CD4-positive, alpha-beta T cell treated with Interleukin-15 for 1 hour (primary cell): ENCODE data around the gene APOC3.
"Not testable (repeated sequence)": the region's sequence is repeated elsewhere in the genome, so short reads cannot be mapped to it uniquely, and the experiment has no call there.

Experiments
- DNase-seq: peaks from one replicate; pipeline ENCODE4 v3.0.0-alpha.2; 2020

The APOC3 gene

DNA sequence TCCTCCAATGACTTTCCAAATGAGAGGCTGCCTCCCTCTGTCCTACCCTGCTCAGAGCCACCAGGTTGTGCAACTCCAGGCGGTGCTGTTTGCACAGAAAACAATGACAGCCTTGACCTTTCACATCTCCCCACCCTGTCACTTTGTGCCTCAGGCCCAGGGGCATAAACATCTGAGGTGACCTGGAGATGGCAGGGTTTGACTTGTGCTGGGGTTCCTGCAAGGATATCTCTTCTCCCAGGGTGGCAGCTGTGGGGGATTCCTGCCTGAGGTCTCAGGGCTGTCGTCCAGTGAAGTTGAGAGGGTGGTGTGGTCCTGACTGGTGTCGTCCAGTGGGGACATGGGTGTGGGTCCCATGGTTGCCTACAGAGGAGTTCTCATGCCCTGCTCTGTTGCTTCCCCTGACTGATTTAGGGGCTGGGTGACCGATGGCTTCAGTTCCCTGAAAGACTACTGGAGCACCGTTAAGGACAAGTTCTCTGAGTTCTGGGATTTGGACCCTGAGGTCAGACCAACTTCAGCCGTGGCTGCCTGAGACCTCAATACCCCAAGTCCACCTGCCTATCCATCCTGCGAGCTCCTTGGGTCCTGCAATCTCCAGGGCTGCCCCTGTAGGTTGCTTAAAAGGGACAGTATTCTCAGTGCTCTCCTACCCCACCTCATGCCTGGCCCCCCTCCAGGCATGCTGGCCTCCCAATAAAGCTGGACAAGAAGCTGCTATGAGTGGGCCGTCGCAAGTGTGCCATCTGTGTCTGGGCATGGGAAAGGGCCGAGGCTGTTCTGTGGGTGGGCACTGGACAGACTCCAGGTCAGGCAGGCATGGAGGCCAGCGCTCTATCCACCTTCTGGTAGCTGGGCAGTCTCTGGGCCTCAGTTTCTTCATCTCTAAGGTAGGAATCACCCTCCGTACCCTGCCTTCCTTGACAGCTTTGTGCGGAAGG lies 2.9 kb downstream of the APOC3 start:
- no peak for DNase-seq

DNA sequence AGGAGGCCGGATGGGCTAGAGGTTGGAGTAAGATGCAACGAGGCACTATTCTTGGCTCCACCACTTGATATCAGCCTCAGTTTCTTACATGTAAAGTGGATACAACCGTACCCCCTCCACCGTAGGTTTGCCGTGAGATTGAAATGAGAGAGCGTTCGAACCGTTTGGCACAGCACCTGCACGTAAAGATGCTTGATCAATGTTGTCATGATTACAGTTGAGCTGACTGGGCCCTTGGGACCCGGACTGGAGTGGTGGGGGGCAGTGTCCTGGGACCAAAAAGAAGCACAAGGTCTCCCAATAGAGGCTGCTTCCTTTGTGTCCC lies 3.7 kb downstream of the APOC3 start:
- DNase-seq = no peak

DNA sequence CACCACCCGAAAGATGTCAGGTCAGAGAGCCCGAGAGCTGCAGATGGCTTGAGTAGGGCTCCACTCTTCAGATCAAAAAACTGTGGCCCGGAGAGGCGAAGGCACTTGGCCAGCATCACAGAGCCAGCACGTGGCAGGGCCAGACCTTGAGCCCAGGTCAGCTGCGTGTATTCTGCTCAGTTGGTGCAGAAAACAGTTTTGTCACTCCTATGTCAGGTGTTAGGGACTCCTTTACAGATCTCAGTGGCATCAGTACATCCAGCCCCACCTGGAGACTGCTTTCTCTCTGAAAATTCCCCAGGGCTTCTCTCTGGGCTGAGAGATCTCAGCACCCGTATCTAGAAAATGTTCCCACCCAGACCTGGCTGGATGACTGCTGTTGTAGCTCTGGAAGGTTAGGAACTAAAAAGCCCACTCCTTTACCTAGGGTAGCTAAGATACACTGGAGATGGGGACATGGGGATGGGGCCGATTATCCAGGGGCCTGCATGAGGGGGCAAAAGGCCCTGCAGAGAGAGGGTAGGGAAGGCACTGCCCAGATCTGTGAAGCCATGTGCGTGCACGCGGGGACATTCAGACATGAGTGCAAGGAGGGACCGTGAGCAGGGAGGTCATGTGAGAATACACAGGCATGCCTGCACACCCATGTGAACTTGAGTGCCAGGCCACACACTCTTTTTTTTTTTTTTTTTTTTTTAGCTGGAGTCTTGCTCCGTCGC lies 4.3 kb downstream of the APOC3 start:
- no peak for DNase-seq

DNA sequence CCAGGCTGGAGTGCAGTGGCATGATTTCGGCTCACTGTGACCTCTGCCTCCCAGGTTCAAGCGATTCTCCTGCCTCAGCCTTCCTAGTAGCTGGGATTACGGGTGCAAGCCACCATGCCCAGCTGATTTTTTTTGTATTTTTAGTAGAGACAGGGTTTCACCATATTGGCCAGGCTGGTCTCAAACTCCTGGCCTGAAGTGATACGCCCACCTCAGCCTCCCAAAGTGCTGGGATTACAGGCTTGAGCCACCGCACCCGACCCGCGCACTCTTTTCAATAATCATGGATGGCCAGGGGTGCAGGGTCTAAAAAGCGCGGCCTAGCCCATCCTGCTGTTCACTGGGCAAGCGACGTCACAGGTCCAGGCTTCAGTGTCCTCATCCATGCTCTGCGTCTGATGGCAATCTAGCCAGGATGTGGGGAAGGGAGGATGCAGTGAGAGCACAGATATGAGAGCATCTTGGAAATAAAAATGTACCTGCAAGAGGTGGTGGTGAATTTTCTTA lies 4.9 kb downstream of the APOC3 start:
- not testable (repeated sequence) for DNase-seq

DNA sequence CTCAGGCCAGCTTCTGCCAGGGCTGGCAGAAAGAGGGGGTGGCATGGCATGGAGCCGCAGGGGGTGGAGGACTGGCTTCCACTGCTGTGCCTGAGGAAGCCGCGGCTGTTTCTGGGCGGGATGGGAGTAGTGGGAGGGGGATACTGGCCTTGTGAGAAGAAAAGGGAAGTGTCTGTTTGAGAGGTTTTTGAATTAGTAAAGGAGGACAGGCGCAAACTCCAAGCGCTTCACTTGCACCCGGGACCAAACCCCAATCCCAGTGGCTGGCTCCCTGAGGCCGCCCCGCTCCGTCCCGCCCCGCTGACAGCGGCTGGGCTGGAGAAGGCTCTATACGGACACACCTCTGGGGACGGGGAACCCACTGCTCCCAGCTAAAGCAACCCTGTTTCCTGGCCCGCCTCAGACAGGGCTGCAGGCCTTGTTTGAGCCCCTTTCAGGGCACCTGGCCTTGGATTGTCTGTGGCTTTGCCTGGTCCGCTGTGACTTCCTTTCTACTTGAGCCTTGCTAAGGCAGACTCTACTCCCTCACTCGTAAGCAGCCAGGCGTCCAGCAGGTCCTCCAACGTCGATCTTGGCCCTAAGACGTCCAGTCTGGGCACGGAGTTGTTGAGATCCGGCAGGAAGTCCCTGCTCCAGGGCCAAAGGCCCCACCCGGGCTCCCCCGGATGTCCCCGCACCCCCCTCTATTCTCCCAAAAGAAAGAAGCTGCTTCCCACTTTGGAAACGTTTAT lies 5.5 kb downstream of the APOC3 start:
- DNase-seq = no peak

DNA sequence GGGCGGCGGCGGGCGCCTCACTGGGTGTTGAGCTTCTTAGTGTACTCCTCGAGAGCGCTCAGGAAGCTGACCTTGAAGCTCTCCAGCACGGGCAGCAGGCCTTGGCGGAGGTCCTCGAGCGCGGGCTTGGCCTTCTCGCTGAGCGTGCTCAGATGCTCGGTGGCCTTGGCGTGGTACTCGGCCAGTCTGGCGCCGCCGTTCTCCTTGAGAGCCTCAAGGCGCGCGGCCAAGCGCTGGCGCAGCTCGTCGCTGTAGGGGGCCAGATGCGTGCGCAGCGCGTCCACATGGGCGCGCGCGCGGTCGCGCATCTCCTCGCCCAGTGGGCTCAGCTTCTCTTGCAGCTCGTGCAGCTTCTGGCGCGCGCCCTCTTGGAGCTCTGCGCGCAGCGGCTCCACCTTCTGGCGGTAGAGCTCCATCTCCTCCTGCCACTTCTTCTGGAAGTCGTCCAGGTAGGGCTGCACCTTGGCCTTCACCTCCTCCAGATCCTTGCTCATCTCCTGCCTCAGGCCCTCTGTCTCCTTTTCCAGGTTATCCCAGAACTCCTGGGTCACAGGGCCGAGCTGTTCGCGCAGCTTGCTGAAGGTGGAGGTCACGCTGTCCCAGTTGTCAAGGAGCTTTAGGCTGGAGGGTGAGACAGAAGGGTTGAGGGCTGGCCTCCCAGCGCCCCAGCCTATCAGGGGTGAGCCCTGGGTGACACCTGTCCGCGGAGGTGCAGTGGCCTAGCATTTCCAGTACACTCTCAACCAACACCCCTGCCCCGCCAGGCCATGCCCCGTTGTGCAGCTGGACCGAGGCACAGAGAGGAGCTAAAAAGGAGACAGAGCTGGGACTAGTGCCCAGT lies 6.3 kb downstream of the APOC3 start:
- peak; percentile 87 for DNase-seq

DNA sequence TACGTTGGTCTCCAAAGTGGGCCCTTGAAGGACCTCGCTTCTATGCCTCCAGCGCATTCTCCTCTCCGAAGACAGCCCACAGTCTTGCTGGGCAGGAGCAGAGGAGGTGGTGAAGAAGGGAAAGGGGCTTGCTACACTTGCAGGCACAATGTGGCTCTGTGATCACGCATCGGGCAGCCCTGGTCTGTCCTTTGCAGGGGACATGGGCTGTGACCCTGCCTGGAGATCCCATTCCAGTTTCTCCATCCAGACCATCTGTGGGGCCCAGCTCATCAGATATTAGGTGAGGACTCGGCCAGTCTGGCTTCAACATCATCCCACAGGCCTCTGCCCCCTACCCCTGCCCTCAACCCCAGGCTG lies 6.9 kb downstream of the APOC3 start:
- no peak for DNase-seq

DNA sequence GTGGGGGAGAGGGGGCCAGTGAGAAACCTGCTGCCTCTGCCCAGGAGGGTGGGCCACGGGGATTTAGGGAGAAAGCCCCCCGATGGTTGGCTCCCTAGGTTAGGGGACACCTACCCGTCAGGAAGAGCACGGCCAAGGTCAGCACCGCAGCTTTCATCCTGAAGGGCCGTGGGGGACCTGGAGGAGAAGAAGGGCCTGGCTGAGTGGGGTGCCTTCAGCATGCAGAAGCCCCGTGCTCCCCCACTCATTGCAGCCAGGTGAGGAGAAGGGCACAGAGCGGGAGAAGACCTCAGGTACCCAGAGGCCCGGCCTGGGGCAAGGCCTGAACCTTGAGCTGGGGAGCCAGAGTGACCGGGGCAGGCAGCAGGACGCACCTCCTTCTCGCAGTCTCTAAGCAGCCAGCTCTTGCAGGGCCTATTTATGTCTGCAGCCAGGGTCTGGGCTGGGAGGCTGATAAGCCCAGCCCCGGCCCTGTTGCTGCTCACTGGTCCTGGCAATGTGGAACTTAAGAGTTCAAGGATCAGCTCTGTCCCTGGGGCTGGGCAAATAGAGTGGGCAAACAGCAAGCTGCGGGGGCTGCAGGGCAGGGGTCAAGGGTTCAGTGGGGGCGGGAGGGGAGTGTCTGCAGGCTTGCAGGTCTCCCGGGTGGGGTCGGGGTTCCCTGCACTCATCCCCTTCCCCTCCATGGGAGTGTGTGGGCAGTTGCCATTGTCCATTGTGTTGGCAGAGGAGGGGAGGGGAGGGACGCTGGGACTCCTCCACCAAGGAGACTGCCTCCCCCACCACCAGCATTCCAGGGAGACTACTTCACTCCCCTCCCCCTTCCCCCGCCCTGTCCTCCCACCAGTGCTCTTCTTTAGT lies 7.8 kb downstream of the APOC3 start, which contains the start of gene APOA1:
APOA1 (minus strand) TSS at position 392 of the 861 bp plus-strand sequence; CDS start at position 157, 235 bp downstream.
- no peak for DNase-seq

DNA sequence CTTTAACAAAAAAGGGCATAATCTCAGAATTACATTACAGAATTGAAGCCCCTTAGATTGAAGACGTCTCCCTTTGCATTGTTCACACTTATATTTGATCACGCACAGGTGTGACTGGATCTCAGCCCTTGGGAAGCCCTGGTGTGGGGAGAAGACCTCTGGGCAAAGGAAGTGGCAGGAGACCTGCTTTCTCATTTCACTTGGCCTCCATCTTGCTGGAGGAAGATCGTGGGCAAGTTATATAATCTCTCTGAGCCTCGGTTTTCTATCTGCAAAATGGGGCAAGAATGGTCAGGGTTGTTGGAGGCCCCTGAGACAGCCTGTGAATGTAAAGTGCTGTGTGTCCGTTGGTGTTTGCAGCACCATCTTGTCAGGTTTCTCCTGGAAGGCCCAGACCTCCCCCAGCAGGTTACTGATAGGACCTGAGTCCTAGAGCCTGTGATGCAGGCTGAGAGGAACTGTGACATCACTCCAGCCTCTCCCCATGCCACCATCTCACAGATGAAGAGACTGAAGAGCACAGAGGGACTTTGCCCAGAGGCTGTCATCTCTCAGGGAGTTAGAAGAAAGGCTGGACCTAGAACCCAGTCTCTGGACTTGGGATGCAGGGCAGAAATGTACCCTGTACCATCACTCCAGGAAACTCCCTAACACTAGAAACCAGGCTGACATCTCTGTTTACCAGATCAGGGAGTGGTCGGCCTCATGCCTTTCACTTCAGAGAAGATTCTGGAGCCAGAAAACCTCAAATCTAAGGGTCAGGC lies 8.8 kb downstream of the APOC3 start:
- DNase-seq = no peak

DNA sequence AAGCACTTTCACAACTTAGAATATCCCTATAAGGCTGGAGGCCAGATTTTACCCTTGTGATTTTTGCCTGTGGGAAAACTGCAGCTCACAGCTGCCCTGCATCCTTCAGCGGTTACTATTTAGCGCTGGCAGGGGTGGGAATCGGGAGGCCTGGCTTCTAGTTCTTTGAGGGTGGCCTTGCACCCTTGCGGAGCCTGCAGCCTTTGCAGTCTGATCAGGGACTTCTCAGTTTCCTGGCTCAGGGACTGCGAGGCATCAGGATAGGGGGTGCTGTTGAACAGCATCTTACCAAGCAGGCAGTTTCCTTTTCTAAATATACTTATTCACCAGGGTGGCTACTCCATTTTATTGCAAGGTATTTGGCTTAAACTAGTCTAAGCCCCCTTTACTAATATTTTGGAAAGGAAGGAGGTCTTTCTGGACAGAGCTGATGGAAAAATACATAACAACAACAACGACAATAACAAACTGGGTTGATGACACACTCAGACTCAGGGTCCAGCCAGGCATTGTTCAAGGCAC lies 10.6 kb downstream of the APOC3 start:
- no peak for DNase-seq

DNA sequence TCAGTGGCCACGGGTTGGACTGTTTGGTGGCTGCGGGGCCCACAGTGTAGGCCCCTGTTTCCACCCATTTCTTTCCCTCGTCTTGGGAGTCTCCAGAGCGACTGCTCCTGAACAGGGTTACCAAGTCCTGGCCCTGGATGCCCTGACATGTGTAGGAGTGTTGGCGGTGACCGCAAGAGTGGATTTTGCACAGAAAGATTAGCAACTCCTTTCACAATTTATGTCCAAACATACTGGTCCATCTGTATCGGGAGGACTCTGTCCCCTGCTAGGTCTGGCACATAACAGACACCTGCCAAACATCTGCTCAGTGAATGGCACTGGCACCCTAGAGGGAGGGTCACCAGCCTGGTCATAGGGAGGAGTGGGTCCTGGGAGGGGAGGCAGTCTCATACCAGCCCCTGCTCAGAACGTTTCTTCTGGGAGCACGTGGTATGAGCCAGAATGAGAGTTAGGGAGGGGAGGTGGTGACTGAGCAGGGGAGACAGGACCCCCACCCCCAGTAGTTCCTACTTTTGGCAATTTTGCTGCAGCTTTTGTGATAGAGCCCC lies 11.1 kb downstream of the APOC3 start:
- DNase-seq = no peak

DNA sequence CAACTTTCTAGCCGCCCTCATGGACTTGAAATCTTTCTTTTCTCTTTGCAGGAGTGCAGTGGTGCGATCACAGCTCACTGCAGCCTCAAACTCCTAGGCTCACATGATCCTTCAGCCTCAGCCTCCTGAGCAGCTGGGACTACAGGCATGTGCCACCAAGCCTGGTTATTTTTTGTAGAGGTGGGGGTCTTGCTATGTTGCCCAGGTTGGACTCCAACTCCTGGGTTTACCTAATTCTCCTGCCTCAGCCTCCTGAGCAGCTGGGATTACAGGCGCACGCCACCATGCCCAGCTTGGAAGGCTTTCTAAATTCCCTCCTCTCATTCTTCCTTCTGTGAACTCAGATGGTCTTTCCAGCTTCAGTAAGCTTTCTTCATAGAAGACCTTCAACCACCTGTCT lies 12.4 kb downstream of the APOC3 start:
- DNase-seq = no peak

DNA sequence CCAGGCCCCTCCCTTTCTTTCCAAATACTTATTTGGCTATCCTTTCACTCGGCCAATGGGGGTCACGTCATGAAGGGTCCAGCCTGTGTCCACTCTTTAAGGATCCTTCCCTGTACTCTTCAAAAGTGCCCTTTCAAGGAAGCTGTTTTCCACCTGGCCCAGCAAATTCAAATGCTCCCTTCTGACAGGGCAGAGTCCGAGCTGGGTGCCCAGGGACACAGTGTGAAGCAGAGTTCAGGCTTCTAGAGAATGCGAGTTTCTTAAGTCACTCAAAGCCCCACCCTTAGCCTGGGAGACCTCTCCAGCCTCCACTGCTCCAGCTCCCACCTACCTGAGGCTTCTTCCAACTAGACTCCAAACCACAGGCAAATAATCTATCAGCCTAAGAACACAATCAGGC lies 13.2 kb downstream of the APOC3 start:
- DNase-seq = no peak

DNA sequence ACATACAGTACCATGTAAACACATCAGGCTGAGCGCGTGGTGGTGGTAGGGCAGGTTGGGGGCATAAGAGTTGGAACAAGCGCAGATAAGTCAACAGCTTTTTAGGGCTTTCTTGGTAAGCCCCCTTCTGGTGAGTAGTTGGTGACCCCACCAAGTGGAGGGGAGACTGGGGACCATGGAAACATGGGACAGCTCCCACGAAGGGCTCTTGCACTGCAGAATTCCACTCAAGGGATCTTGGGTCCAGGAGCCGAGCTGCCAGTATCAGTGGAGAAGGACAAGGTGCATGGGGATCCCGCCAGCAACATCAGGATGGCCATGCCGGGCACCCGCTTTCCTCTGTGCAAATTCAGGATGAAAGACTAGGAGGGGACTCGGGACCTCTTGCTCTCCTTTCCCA lies 14.0 kb downstream of the APOC3 start:
- DNase-seq = no peak

DNA sequence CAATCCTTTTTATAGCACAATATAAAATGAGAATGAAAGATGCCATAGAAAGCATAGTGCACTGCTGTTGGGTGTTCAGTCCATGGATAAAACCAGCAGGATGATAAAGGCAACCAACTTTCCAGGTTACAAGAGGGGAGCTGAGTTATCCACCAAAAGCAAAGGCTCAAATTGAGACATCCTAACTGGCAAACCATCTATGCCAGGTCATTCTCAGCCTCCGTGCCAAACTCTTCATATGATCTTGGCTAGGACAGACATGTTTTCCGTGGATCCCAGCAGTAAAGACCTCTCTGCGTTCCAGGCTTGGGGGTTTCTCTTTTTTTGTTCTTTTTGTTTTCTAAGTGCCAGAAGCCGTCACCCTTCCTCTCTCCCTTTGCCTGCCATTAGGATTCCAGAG lies 15.0 kb downstream of the APOC3 start:
- no peak for DNase-seq

DNA sequence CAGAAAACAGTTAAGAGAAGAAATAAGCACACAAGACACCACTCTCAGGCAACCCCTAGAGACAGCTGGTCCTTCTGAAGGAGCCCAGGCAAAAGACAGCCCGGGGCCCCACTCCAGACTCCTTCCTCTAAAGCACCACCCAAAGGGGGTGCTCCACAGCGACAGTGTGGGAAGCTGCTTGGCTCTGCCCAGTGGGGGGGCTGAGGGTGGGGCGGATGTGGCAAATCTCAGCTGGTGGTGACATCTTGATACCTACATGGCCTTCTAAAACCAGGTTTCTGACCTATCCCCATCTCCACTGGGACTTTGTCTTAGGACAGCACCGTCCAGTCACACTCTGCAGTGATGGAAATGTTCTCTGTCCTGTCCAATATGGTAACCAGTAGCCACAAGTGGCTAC lies 17.9 kb downstream of the APOC3 start:
- DNase-seq = no peak

DNA sequence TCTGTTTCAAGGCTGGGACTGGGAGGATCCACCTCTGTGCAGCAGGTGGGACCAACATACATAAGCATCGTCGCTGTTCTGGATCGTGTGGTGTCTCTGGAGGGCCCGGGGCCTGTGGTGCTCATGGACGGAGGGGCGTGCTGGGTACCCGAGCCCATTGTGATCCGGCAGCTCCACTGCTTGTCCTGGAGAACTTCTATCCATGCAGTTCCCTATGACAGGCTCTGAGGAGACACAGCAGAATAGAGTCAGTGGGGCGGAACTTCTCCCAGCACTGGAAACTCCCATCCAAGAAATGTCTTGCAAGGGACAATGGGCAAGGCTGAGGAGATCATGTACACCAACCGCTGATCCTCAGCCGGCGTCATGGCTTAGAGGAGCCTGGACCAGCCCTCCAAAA lies 19.4 kb downstream of the APOC3 start:
- DNase-seq = no peak

DNA sequence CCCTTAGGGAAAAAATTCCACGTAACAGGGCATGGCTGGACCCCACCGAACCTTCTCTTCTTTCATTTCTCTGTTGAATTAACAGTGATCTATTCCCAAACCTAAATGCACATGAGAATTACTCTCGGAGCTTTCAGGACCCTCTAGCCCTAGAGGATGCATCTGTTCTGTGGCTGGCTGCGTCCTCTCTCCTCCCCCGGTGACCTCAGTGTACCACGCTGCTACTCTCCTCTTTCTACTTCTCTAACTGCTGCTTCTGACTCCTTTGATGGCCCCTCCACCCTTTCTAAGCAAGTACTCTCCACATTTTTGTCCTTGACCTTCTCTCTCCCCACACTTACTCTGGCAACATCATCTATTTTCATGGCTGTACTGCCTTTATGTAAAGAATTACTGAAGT lies 19.8 kb downstream of the APOC3 start:
- DNase-seq = no peak

DNA sequence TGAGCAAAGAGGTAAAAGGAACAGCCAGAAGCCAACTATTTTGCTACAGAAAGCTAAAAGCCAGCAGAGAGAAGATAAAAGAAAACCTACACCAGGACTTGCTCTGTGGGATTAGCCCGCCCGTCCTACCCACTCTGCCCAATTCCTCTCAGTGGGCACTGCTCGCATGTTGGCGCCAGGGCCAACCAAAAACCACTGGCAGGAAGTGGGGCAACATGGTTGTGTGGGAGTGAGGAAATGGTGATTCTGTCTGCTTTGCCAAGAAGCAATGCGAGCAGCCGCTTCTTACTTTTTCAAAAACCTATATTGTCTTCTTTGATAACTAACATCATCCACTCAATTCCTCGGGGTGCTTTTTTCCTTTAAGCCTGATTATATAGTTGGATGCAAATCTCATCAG lies 21.9 kb downstream of the APOC3 start:
- DNase-seq = peak; percentile 51
